Ishikawa (cell line): ENCODE results near the gene CDH18.

Source experiments
- CEBPB ChIP-seq: IDR thresholded peaks from 2 replicates; pipeline ENCODE4 v1.6.1; 2012
- CREB1 ChIP-seq: IDR thresholded peaks from 2 replicates; pipeline ENCODE4 v1.6.1; 2012; ENCODE audit warnings: low read depth
- EGR1 ChIP-seq: IDR thresholded peaks from 2 replicates; pipeline ENCODE4 v1.6.1; 2012
- EP300 ChIP-seq: IDR thresholded peaks from 2 replicates; pipeline ENCODE4 v1.6.1; 2012; ENCODE audit warnings: borderline replicate concordance
- FOXM1 ChIP-seq: IDR thresholded peaks from 2 replicates; pipeline ENCODE4 v1.6.1; 2012; ENCODE audit warnings: low read depth, borderline replicate concordance
- MAX ChIP-seq: IDR thresholded peaks from 2 replicates; pipeline ENCODE4 v1.6.1; 2012
- NFIC ChIP-seq: IDR thresholded peaks from 2 replicates; pipeline ENCODE4 v1.6.1; 2012
- RAD21 ChIP-seq: IDR thresholded peaks from 2 replicates; pipeline ENCODE4 v1.6.1; 2012; ENCODE audit warnings: low read depth
- REST ChIP-seq: IDR thresholded peaks from 2 replicates; pipeline ENCODE4 v1.6.1; 2012; ENCODE audit warnings: low read depth, mild to moderate bottlenecking
- TAF1 ChIP-seq: IDR thresholded peaks from 2 replicates; pipeline ENCODE4 v1.6.1; 2012; ENCODE audit warnings: low read depth, mild to moderate bottlenecking
- TCF12 ChIP-seq: IDR thresholded peaks from 2 replicates; pipeline ENCODE4 v1.6.1; 2012; ENCODE audit warnings: low read depth
- TEAD4 ChIP-seq: IDR thresholded peaks from 2 replicates; pipeline ENCODE4 v1.6.1; 2012
- USF1 ChIP-seq: IDR thresholded peaks from 2 replicates; pipeline ENCODE4 v1.6.1; 2012
- YY1 ChIP-seq: IDR thresholded peaks from 2 replicates; pipeline ENCODE4 v1.6.1; 2012; ENCODE audit warnings: low read depth
- ZBTB7A ChIP-seq: IDR thresholded peaks from 2 replicates; pipeline ENCODE4 v1.6.1; 2012; ENCODE audit warnings: low read depth

The CDH18 gene

GRCh38 chr5:19777363-19777762, 210.6 kb downstream of the CDH18 start:
- no peak for TF ChIP-seq ZBTB7A
- TF ChIP-seq EP300 = no peak
- TF ChIP-seq RAD21 = no peak
- TF ChIP-seq TCF12 = no peak
- TF ChIP-seq YY1 = no peak
- no peak for TF ChIP-seq CEBPB
- no peak for TF ChIP-seq EGR1
- no peak for TF ChIP-seq MAX
- TF ChIP-seq TEAD4 = no peak
- TF ChIP-seq USF1 = no peak
- TF ChIP-seq CREB1 = no peak
- no peak for TF ChIP-seq TAF1
- TF ChIP-seq NFIC = no peak
- no peak for TF ChIP-seq FOXM1
- TF ChIP-seq REST = no peak

- no peak for TF ChIP-seq FOXM1
These were observed 216.7 kb downstream of the CDH18 start for GRCh38 chr5:19771174-19771835.

- TF ChIP-seq YY1 = no peak
- no peak for TF ChIP-seq RAD21
- no peak for TF ChIP-seq REST
These were observed 217.6 kb downstream of the CDH18 start for GRCh38 chr5:19770396-19770795.

GRCh38 chr5:19767987-19768386, 220.0 kb downstream of the CDH18 start:
- TF ChIP-seq TEAD4 (no peak), CEBPB (no peak), USF1 (no peak), CREB1 (no peak), FOXM1 (no peak), MAX (no peak), EGR1 (no peak), TCF12 (no peak), TAF1 (no peak), YY1 (no peak), RAD21 (no peak), EP300 (no peak), NFIC (no peak), REST (no peak)

GRCh38 chr5:19753579-19753978, 234.4 kb downstream of the CDH18 start:
- TF ChIP-seq REST (no peak), EP300 (no peak), USF1 (no peak), NFIC (no peak), TEAD4 (no peak), TAF1 (no peak), CEBPB (no peak), TCF12 (no peak), MAX (no peak)
